Upper lobe of left lung (tissue), 4 donors: ENCODE results near the gene SLC25A25.

Source experiments
- POLR2AphosphoS5 ChIP-seq, 2 donors: sonication (generic); formaldehyde crosslinking; IDR thresholded peaks; one replicate each; pipeline ENCODE4 v1.5.1; 2017; ENCODE audit warnings: antibody characterized with exemption in 2 of 2
- TF ChIP-seq, protein P1 (sequence below), 6 experiments: fragments of 450-650 bp in 4 of 6; fragments of 200-600 bp in 2 of 6; sonication (generic) in 2 of 6; IDR thresholded peaks; one replicate each; pipeline ENCODE4 v1.5.1; 2016 to 2019; ENCODE audit warnings: antibody characterized with exemption in 6 of 6

DNA sequence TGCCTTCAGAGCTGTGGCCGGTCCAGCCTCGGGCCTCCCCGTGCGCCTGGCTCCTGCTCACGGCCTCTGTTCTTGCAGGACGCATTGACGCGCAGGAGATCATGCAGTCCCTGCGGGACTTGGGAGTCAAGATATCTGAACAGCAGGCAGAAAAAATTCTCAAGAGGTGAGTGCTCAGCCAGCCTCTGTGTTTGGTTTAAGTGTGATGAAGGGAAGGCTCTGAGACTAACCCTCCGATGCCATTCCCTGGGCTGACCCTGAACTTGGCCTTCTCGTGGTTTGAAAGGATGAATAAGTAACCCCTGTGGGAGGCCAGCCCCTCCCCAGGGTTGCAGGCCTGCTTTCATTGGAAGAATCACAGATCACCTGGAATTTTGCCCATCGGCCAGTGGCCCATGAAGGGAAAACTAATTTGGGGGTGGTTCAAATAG lies 33.2 kb downstream of the SLC25A25 start:
- no peak for TF ChIP-seq POLR2AphosphoS5 (IDR thresholded peaks at IDR 0.05)
- TF ChIP-seq, protein P1, sequence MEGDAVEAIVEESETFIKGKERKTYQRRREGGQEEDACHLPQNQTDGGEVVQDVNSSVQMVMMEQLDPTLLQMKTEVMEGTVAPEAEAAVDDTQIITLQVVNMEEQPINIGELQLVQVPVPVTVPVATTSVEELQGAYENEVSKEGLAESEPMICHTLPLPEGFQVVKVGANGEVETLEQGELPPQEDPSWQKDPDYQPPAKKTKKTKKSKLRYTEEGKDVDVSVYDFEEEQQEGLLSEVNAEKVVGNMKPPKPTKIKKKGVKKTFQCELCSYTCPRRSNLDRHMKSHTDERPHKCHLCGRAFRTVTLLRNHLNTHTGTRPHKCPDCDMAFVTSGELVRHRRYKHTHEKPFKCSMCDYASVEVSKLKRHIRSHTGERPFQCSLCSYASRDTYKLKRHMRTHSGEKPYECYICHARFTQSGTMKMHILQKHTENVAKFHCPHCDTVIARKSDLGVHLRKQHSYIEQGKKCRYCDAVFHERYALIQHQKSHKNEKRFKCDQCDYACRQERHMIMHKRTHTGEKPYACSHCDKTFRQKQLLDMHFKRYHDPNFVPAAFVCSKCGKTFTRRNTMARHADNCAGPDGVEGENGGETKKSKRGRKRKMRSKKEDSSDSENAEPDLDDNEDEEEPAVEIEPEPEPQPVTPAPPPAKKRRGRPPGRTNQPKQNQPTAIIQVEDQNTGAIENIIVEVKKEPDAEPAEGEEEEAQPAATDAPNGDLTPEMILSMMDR (IDR thresholded peaks at IDR 0.05), result no peak
